MM.1S (cell line): ENCODE results near the gene OR52D1.

Experiments
- DNase-seq: peaks from one replicate; pipeline ENCODE4 v3.0.0-alpha.2; 2015
- H2AFZ ChIP-seq: fragments of 300-600 bp; sonication (generic); 2 replicates; pipeline ENCODE4 v1.6.0; 2016; ENCODE audit warnings: antibody characterized with exemption, low read length
- H3F3A ChIP-seq: fragments of 300-600 bp; sonication (generic); 2 replicates; pipeline ENCODE4 v1.6.1; 2016; ENCODE audit warnings: mild to moderate bottlenecking, antibody characterized with exemption, low read length, moderate library complexity, mixed read lengths; ENCODE audit not compliant: insufficient read depth
- H3K27ac ChIP-seq: fragments of 300-600 bp; sonication (generic); 2 replicates; pipeline ENCODE4 v1.5.1; 2016; ENCODE audit warnings: mild to moderate bottlenecking, low read length
- H3K27me3 ChIP-seq: fragments of 300-600 bp; sonication (generic); replicated peaks from 2 replicates; pipeline ENCODE4 v1.6.0; 2016; ENCODE audit warnings: low read length; ENCODE audit not compliant: insufficient read depth
- H3K36me3 ChIP-seq: fragments of 300-600 bp; sonication (generic); replicated peaks from 2 replicates; pipeline ENCODE4 v1.6.1; 2016; ENCODE audit warnings: mild to moderate bottlenecking, low read length, mixed read lengths; ENCODE audit not compliant: insufficient read depth
- H3K4me1 ChIP-seq: fragments of 300-600 bp; sonication (generic); 2 replicates; pipeline ENCODE4 v1.6.1; 2016; ENCODE audit warnings: low read length, mixed read lengths
- H3K4me2 ChIP-seq: fragments of 300-600 bp; sonication (generic); 2 replicates; pipeline ENCODE4 v1.6.0; 2016; ENCODE audit warnings: low read depth, low read length
- H3K4me3 ChIP-seq: fragments of 300-600 bp; sonication (generic); 2 replicates; pipeline ENCODE4 v1.5.1; 2016; ENCODE audit warnings: low read length, mixed read lengths
- H3K79me2 ChIP-seq: fragments of 300-600 bp; sonication (generic); 2 replicates; pipeline ENCODE4 v1.6.1; 2016; ENCODE audit warnings: mixed run types, low read length, mixed read lengths
- H3K9ac ChIP-seq: fragments of 300-600 bp; sonication (generic); 2 replicates; pipeline ENCODE4 v1.6.1; 2016; ENCODE audit warnings: low read length, mixed read lengths
- H3K9me2 ChIP-seq: fragments of 300-600 bp; sonication (generic); replicated peaks from 2 replicates; pipeline ENCODE4 v1.6.1; 2016; ENCODE audit warnings: mild to moderate bottlenecking, low read length, mixed read lengths; ENCODE audit not compliant: insufficient read depth
- H3K9me3 ChIP-seq: fragments of 300-600 bp; sonication (generic); replicated peaks from 2 replicates; pipeline ENCODE4 v1.6.1; 2016; ENCODE audit warnings: mild to moderate bottlenecking, low read length, mixed read lengths; ENCODE audit not compliant: insufficient read depth
- H4K20me1 ChIP-seq: fragments of 300-600 bp; sonication (generic); 2 replicates; pipeline ENCODE4 v1.6.1; 2016; ENCODE audit warnings: mild to moderate bottlenecking, low read length, moderate library complexity, mixed read lengths; ENCODE audit not compliant: insufficient read depth
- CTCF ChIP-seq: fragments of 300-600 bp; sonication (generic); IDR thresholded peaks from 2 replicates; pipeline ENCODE4 v1.5.1; 2016; ENCODE audit warnings: antibody characterized with exemption, low read length, mixed read lengths
- EZH2 ChIP-seq: fragments of 300-600 bp; sonication (generic); optimal IDR thresholded peaks from 2 replicates; pipeline ENCODE3; 2017; ENCODE audit warnings: low read depth, mild to moderate bottlenecking, antibody characterized with exemption, low read length, mixed read lengths
- EZH2phosphoT487 ChIP-seq: fragments of 300-600 bp; sonication (generic); IDR thresholded peaks from 2 replicates; pipeline ENCODE4 v1.6.1; 2018; ENCODE audit warnings: antibody characterized with exemption, low read length

Gene OR52D1

GRCh38 chr11:5534046-5534445 lies 45.6 kb downstream of the OR52D1 start:
- no peak overlapping the region for H2AFZ ChIP-seq
- no peak overlapping the region for H3K27ac ChIP-seq
- no peaks in the 10 kb centered on the region for H4K20me1 ChIP-seq
- H3K27me3 ChIP-seq = no peaks in the 10 kb centered on the region
- H3K4me3 ChIP-seq = no peak overlapping the region
- no peak overlapping the region for H3K9ac ChIP-seq
- H3K79me2 ChIP-seq = no peaks in the 10 kb centered on the region
- TF ChIP-seq CTCF = no peak
- TF ChIP-seq EZH2phosphoT487 = no peak
- TF ChIP-seq EZH2 = no peak
- H3K4me1 ChIP-seq = no peaks in the 10 kb centered on the region
- no peak overlapping the region for H3K4me2 ChIP-seq
- no peak for DNase-seq
- H3K9me2 ChIP-seq = no peaks in the 10 kb centered on the region
- no peaks in the 10 kb centered on the region for H3K9me3 ChIP-seq
- H3K36me3 ChIP-seq = no peaks in the 10 kb centered on the region
- H3F3A ChIP-seq = no peaks in the 10 kb centered on the region

DNA sequence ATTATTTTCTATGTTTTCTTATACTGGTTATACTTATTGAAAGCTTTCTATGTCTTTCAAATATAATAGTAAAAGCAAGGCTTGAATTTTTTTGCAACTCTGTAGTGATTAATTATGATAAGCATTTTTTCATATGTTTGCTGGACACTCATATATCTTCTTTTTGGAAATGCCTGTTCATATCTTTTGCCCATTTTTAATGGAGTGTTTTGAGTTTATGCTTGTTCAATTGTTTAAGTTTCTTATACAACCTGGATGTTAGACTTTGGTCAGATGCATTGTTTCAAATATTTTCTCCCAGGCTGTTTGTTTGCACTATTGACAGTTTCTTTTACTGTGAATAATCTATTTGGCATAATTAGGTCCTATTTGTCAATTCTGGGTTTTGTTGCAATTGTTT lies 48.0 kb downstream of the OR52D1 start:
- Histone ChIP-seq H3K4me3 (no peak overlapping the region), H3K4me2 (no peak overlapping the region), H3K27ac (no peak overlapping the region), H3K27me3 (no peaks in the 10 kb centered on the region), H3K9ac (no peak overlapping the region), H3K36me3 (no peaks in the 10 kb centered on the region), H4K20me1 (no peaks in the 10 kb centered on the region), H3K79me2 (no peaks in the 10 kb centered on the region), H2AFZ (no peak overlapping the region), H3K4me1 (no peaks in the 10 kb centered on the region), H3K9me3 (no peaks in the 10 kb centered on the region), H3F3A (no peaks in the 10 kb centered on the region), H3K9me2 (no peaks in the 10 kb centered on the region)
- TF ChIP-seq EZH2 = no peak
- no peak for TF ChIP-seq EZH2phosphoT487
- TF ChIP-seq CTCF = no peak
- DNase-seq = no peak
